Fibroblast of lung (primary cell): ENCODE results near the gene MEG3. TPM values are rescaled to one million over a fixed set of nuclear protein-coding genes. Genes with fewer than 3 reads are reported as not detected.

Source experiments
- DNase-seq, 2 donors: peaks; one replicate each; pipeline versions ENCODE4 v3.0.0 to v3.0.0-alpha.2; 2010; ENCODE audit warnings: low read depth in 2 of 2
- H2AFZ ChIP-seq: 2 replicates; pipeline ENCODE4 v1.5.1; 2012; ENCODE audit warnings: low read length, control low read depth, inconsistent platforms
- H3K27ac ChIP-seq: 2 replicates; pipeline ENCODE4 v1.5.1; 2011; ENCODE audit warnings: low read length, control low read depth; ENCODE audit not compliant: insufficient read depth
- H3K27me3 ChIP-seq: 2 replicates; pipeline ENCODE4 v1.5.1; 2011; ENCODE audit warnings: mild to moderate bottlenecking, low read length; ENCODE audit not compliant: control insufficient read depth, insufficient read depth
- H3K36me3 ChIP-seq: 2 replicates; pipeline ENCODE4 v1.5.1; 2011; ENCODE audit warnings: low read length; ENCODE audit not compliant: control insufficient read depth, insufficient read depth
- H3K4me1 ChIP-seq: 2 replicates; pipeline ENCODE4 v1.5.1; 2011; ENCODE audit warnings: low read length; ENCODE audit not compliant: control insufficient read depth, insufficient read depth; ENCODE audit errors: extremely low read depth
- H3K4me2 ChIP-seq: 2 replicates; pipeline ENCODE4 v1.5.1; 2011; ENCODE audit warnings: low read length, control low read depth; ENCODE audit not compliant: insufficient read depth; ENCODE audit errors: extremely low read depth
- H3K4me3 ChIP-seq, 4 experiments: fragments of 200-600 bp in 1 of 4; sonication (generic) in 1 of 4; replicated peaks in 1 of 4; 2 replicates each; pipeline ENCODE4 v1.5.1; 2011 to 2016; ENCODE audit warnings: low read length in 4 of 4, low read depth in 3 of 4, mild to moderate bottlenecking in 3 of 4, control low read depth in 2 of 4, inconsistent platforms in 1 of 4, mixed read lengths in 1 of 4; ENCODE audit not compliant: insufficient read depth in 1 of 4; ENCODE audit errors: control extremely low read depth in 1 of 4
- H3K79me2 ChIP-seq: 2 replicates; pipeline ENCODE4 v1.5.1; 2012; ENCODE audit warnings: mild to moderate bottlenecking, low read length, inconsistent platforms; ENCODE audit not compliant: control insufficient read depth, insufficient read depth
- H3K9ac ChIP-seq: 2 replicates; pipeline ENCODE4 v1.5.1; 2011; ENCODE audit warnings: mild to moderate bottlenecking, low read length, control low read depth; ENCODE audit not compliant: insufficient read depth
- H3K9me3 ChIP-seq: 2 replicates; pipeline ENCODE4 v1.5.1; 2012; ENCODE audit warnings: low read depth, low read length; ENCODE audit not compliant: control insufficient read depth, insufficient read depth
- H4K20me1 ChIP-seq: 2 replicates; pipeline ENCODE4 v1.5.1; 2011; ENCODE audit warnings: low read length; ENCODE audit not compliant: control insufficient read depth, insufficient read depth; ENCODE audit errors: extremely low read depth
- EZH2 ChIP-seq: IDR thresholded peaks from 2 replicates; pipeline ENCODE4 v1.5.1; 2012; ENCODE audit warnings: low read length, control low read depth, mild to moderate bottlenecking; ENCODE audit errors: missing control alignments
- polyA plus RNA-seq, 2 donors: library from polyadenylated mRNA; depleted of rRNA in 1 of 2; stranded (reverse) in 1 of 2; unstranded in 1 of 2; fragments of >200 nt; gene quantifications; 2 replicates each; pipeline ENCODE4 v1.2.1, GENCODE V29; 2011 to 2012; ENCODE audit warnings: missing spikeins in 1 of 2
- total RNA-seq: library from RNA; depleted of rRNA; stranded (reverse); fragments of >200 nt; gene quantifications from 2 replicates; pipeline ENCODE4 v1.2.1, GENCODE V29; 2014
- TF ChIP-seq, protein P1 (sequence below), 2 donors: IDR thresholded peaks in 1 of 2; conservative IDR thresholded peaks in 1 of 2; 1 replicate in 1 of 2; 2 replicates in 1 of 2; pipeline ENCODE4 v1.5.1; 2011 to 2012; ENCODE audit warnings: low read length in 2 of 2, control low read depth in 1 of 2, inconsistent platforms in 1 of 2, low read depth in 1 of 2, mild to moderate bottlenecking in 1 of 2

Gene MEG3
- total and polyA plus RNA-seq, 2 donors (not counting 1 experiment from before 2014, with no cell fraction given), result 104 to 182 TPM

DNA sequence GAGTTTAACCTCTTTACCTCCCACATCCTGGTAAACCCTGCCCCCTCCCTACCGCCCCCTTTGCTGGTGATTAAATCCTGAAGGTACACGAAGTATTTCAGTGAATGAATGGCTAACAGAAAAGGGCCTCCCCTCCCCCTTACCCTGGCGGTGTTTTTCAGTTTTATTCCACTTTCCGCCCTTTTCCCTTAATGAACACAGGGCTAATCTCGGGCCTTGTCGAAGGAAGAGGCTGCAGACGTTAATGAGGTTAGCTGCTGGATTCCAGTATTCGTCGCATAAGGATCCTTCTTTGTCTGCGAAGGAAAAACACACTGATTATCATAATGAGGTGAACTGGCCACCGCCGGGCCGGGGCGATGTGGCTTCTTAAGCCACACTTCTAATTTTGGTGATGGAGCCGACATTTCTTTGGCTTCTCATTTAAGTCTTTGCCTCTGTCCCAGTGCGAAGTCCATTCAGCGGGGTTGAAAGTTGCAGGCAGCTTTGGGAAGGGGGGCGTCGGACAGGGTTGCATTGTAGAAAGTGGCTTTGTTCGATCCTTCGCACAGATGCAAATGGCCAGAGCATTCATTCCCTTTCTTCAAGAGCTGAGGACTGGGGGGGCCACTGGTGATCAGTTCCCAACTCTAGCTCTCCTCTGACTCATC is 6.5 kb downstream of the MEG3 start:
- Histone ChIP-seq H3K9ac (no peak overlapping the region), H3K9me3 (no peaks in the 10 kb centered on the region), H3K27me3 (no peaks in the 10 kb centered on the region), H2AFZ (no peak overlapping the region), H3K4me1 (no peaks in the 10 kb centered on the region), H3K27ac (no peak overlapping the region), H4K20me1 (peaks cover 2% of the 10 kb centered on the region), H3K36me3 (peaks cover 22% of the 10 kb centered on the region), H3K4me3 (no peak overlapping the region), H3K4me2 (no peak overlapping the region), H3K79me2 (peaks cover 22% of the 10 kb centered on the region)
- TF ChIP-seq, protein P1, sequence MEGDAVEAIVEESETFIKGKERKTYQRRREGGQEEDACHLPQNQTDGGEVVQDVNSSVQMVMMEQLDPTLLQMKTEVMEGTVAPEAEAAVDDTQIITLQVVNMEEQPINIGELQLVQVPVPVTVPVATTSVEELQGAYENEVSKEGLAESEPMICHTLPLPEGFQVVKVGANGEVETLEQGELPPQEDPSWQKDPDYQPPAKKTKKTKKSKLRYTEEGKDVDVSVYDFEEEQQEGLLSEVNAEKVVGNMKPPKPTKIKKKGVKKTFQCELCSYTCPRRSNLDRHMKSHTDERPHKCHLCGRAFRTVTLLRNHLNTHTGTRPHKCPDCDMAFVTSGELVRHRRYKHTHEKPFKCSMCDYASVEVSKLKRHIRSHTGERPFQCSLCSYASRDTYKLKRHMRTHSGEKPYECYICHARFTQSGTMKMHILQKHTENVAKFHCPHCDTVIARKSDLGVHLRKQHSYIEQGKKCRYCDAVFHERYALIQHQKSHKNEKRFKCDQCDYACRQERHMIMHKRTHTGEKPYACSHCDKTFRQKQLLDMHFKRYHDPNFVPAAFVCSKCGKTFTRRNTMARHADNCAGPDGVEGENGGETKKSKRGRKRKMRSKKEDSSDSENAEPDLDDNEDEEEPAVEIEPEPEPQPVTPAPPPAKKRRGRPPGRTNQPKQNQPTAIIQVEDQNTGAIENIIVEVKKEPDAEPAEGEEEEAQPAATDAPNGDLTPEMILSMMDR (conservative IDR thresholded peaks at IDR 0.05 in 1 of 2, IDR thresholded peaks at IDR 0.05 in 1 of 2; ENCODE audit: low read depth in 1 of 2, low read length in 2 of 2), result no peak
- TF ChIP-seq EZH2, result no peak
- no peak for DNase-seq

DNA sequence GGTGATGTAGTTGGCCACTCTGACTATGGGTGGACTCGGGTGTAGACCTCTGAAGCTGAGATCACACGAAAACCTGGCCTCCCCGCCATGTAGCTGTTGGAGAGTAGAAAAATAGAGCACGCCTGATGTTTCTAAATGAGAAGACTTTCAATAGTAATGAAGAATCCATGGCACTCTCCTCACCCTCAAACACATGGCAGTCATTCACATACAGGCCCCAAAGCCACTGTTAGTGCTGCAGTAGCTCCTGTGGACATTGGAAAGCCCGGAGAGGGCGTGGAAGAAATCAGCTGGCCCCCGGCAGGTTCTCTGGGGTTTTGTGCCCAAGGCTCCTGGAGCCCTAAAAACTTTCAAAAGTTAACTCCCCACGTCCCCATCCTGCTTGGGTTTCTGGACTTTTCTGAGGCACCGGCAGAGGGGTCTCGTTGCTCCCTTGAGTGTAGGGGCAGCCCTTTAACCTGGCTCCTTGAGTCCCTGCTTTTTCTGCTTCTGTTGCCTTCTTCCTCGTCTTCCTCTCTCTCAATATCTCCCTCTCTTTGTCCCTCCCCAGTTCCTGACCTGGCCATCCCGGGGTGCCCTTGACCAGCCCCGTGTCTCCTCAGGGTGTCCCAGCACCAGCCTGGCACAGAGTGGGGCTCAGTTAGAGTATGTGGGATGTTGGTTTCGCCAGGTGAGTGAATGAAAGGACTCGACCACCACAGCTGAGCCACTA is 8.3 kb downstream of the MEG3 start:
- no peak overlapping the region for H3K4me2 ChIP-seq
- H3K4me3 ChIP-seq, result no peak overlapping the region
- H3K9me3 ChIP-seq, result no peaks in the 10 kb centered on the region
- no peak overlapping the region for H3K9ac ChIP-seq
- DNase-seq, result no peak
- H3K27me3 ChIP-seq, result no peaks in the 10 kb centered on the region
- TF ChIP-seq, protein P1 (conservative IDR thresholded peaks at IDR 0.05 in 1 of 2, IDR thresholded peaks at IDR 0.05 in 1 of 2; ENCODE audit: low read depth in 1 of 2, low read length in 2 of 2), result no peak
- no peak for TF ChIP-seq EZH2
- H3K27ac ChIP-seq, result no peak overlapping the region
- no peak overlapping the region for H2AFZ ChIP-seq
- peaks cover 5% of the 10 kb centered on the region for H3K79me2 ChIP-seq
- H3K36me3 ChIP-seq, result peaks cover 21% of the 10 kb centered on the region
- no peaks in the 10 kb centered on the region for H3K4me1 ChIP-seq
- H4K20me1 ChIP-seq, result no peaks in the 10 kb centered on the region

DNA sequence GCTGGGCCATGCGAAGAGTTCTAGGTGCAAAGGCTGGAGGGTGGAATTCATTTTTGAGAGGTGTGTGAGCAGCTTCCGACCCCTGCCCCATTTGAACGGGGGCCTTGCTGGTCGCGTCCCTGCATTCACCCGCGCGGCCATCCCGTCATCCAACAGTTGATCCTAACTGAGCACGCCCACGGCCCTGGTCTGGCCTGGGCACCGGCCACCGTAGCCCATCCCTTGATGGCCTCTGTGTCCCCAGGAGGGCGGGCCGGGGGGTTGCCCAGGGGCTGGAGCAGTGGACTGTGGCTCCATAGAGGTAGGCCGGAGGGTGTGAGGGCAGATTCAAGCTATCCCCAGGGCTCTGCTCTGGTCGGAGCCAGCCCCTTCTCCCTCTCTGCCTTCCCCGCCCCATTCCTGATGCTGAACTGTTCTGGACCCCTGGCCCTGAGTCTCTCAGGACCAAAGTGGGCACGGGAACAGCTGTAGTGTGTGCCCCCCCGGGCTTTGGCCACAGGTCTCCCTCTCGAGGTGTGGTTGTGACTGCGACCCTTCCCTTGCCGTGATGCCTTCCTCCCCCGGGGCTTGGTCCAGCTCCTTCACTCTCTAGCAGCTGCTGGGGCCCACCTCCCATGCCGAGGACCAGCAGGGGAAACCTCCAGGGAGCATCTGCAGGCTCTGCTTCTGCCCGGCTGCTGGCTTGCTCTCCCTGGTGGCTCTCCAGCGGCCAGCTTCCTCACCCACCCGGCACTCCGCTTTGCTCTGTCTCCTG is 9.1 kb downstream of the MEG3 start:
- H3K4me3 ChIP-seq, result no peak overlapping the region
- H3K27me3 ChIP-seq, result no peaks in the 10 kb centered on the region
- TF ChIP-seq, protein P1 (conservative IDR thresholded peaks at IDR 0.05 in 1 of 2, IDR thresholded peaks at IDR 0.05 in 1 of 2; ENCODE audit: low read depth in 1 of 2, low read length in 2 of 2), result no peak
- no peak for TF ChIP-seq EZH2
- H3K9ac ChIP-seq, result no peak overlapping the region
- no peak for DNase-seq
- H3K9me3 ChIP-seq, result no peaks in the 10 kb centered on the region
- no peaks in the 10 kb centered on the region for H4K20me1 ChIP-seq
- no peak overlapping the region for H2AFZ ChIP-seq
- no peaks in the 10 kb centered on the region for H3K79me2 ChIP-seq
- H3K27ac ChIP-seq, result no peak overlapping the region
- H3K36me3 ChIP-seq, result peaks cover 21% of the 10 kb centered on the region
- H3K4me1 ChIP-seq, result no peaks in the 10 kb centered on the region
- no peak overlapping the region for H3K4me2 ChIP-seq
